ENCODE results near the gene PLXNA4.

GRCh38 chr7:132205509-132205908, 370.8 kb downstream of the PLXNA4 start:
- no peak for TF ChIP-seq CTCF (conservative IDR thresholded peaks at IDR 0.05; ENCODE audit: low read depth, low read length)
- TF ChIP-seq EZH2 (IDR thresholded peaks at IDR 0.05; ENCODE audit: borderline replicate concordance, low read depth, low read length, poor library complexity, severe bottlenecking): no peak

All from A673 (cell line).